A673 (cell line): Measurements from ENCODE around the gene ZCCHC24. TPM values are rescaled to one million over a fixed set of nuclear protein-coding genes. Genes with fewer than 3 reads are reported as not detected.

Experiments used
- BruUV-seq: library from RNA; stranded (reverse); fragments of 400-500 nt; replicated peaks from 2 replicates; lab custom pipeline; 2021; lab: Mats Ljungman, UMichigan
- CTCF ChIA-PET: fragments of 300-600 bp; sonication (Branson Sonifier 250); formaldehyde crosslinking; loops from one replicate; lab custom pipeline; 2022; ENCODE audit warnings: antibody characterized with exemption; lab: Charles Lee
- POLR2A ChIA-PET: fragments of 300-600 bp; sonication (Branson Sonifier 250); formaldehyde crosslinking; loops from one replicate; lab custom pipeline; 2022; ENCODE audit warnings: antibody characterized with exemption; ENCODE audit not compliant: low non-redundant PET; lab: Charles Lee
- DNase-seq: peaks from one replicate; pipeline ENCODE4 v3.0.0-alpha.2; 2015; ENCODE audit warnings: low spot score
- H3K27ac ChIP-seq: fragments of 200-600 bp; sonication (generic); 2 replicates; pipeline ENCODE4 v1.5.1; 2016; ENCODE audit warnings: mixed run types, low read depth, mild to moderate bottlenecking, mixed read lengths, antibody characterized with exemption, low read length; ENCODE audit not compliant: poor library complexity, severe bottlenecking
- H3K27me3 ChIP-seq: fragments of 200-600 bp; sonication (generic); replicated peaks from 2 replicates; pipeline ENCODE4 v1.6.1; 2017; ENCODE audit warnings: mixed run types, low read depth, mild to moderate bottlenecking, mixed read lengths, antibody characterized with exemption, low read length; ENCODE audit not compliant: insufficient read depth, poor library complexity
- H3K36me3 ChIP-seq: fragments of 200-600 bp; sonication (generic); 2 replicates; pipeline ENCODE4 v1.6.1; 2016; ENCODE audit warnings: mixed run types, mild to moderate bottlenecking, mixed read lengths, antibody characterized with exemption, low read length; ENCODE audit not compliant: insufficient read depth, poor library complexity, severe bottlenecking
- H3K4me1 ChIP-seq: fragments of 200-600 bp; sonication (generic); 2 replicates; pipeline ENCODE4 v1.6.1; 2017; ENCODE audit warnings: mixed run types, mild to moderate bottlenecking, mixed read lengths, antibody characterized with exemption, low read length; ENCODE audit not compliant: insufficient read depth, poor library complexity, severe bottlenecking
- H3K4me3 ChIP-seq: fragments of 200-600 bp; sonication (generic); 2 replicates; pipeline ENCODE4 v1.5.1; 2016; ENCODE audit warnings: low read depth, mixed run types, mild to moderate bottlenecking, mixed read lengths, low read length; ENCODE audit not compliant: poor library complexity, severe bottlenecking
- H3K9me3 ChIP-seq: fragments of 200-600 bp; sonication (generic); 2 replicates; pipeline ENCODE4 v1.6.1; 2016; ENCODE audit warnings: mixed run types, low read depth, mild to moderate bottlenecking, mixed read lengths, antibody characterized with exemption, low read length; ENCODE audit not compliant: poor library complexity, severe bottlenecking
- CTCF ChIP-seq: fragments of 300-800, 200-600 bp; sonication (generic); conservative IDR thresholded peaks from 2 replicates; pipeline ENCODE4 v1.5.1; 2017; ENCODE audit warnings: low read depth, mild to moderate bottlenecking, antibody characterized with exemption, low read length, moderate library complexity, mixed read lengths
- EZH2 ChIP-seq: fragments of 200-600 bp; sonication (generic); IDR thresholded peaks from 2 replicates; pipeline ENCODE4 v1.6.1; 2017; ENCODE audit warnings: borderline replicate concordance, low read depth, mild to moderate bottlenecking, mixed read lengths, antibody characterized with exemption, low read length; ENCODE audit not compliant: poor library complexity, severe bottlenecking
- intact Hi-C: fragments of 100-400 bp; cut with micrococcal nuclease; formaldehyde crosslinking; loops from one replicate; pipeline ENCODE4 v1.10.0; 2022; ENCODE audit not compliant: unreplicated experiment
- total RNA-seq: library from RNA; stranded (reverse); gene quantifications from 2 replicates; pipeline ENCODE4 v1.2.3, GENCODE V29; 2021

The ZCCHC24 gene
- total RNA-seq, 1 experiment from 2014 or later, result 9.8 TPM

GRCh38 chr10:79492256-79492655 lies 46.8 kb upstream of the ZCCHC24 start:
- intact Hi-C loops, result no loop called here
- Histone ChIP-seq H3K4me3 (no peak overlapping the region), H3K36me3 (no peaks in the 10 kb centered on the region), H3K27ac (no peak overlapping the region), H3K4me1 (no peaks in the 10 kb centered on the region), H3K27me3 (no peaks in the 10 kb centered on the region), H3K9me3 (no peaks in the 10 kb centered on the region)
- no TSS peak for BruUV-seq
- TF ChIP-seq EZH2 (no peak), CTCF (no peak)
- DNase-seq, result no peak
- POLR2A ChIA-PET, result no interaction called here
- CTCF ChIA-PET, result no interaction called here

DNA sequence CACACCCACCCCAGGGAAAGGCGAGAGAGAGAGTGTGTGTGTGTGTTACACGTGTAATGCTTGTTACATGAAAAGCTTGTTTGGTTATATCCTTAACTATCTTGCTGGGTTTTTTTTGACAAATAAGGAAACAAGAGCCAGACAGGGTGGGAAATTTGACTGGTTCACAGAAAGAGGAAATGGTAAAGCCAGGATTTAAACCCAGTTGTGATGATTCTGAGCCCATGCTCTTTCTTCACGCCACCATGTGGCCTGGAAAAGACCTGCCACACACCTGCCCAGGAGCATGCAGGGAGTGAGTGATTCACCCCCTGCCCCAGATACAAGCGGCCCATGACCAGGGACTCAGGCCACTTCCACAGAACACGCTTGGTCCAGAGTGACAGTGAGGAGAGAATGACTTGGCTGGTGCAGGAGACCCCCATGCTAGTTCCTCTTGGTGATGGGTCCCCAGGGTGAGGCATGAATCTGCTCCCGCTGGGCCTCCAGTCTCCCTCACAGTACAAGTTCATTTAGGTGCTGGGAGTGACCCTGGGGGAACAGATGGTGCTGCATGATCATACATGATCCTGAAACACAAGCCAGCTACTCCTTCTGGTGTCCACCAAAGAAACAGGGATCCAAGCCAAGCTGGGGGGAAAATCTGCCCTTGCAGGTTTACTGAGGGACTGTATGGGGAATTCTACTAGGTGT lies 45.9 kb upstream of the ZCCHC24 start:
- TF ChIP-seq CTCF (0 out of 2 replicates have a peak, but pooled peaks have one; percentile 14), EZH2 (no peak)
- DNase-seq, result no peak
- Histone ChIP-seq H3K4me3 (no peak overlapping the region), H3K36me3 (no peaks in the 10 kb centered on the region), H3K27ac (no peak overlapping the region), H3K27me3 (no peaks in the 10 kb centered on the region), H3K9me3 (no peaks in the 10 kb centered on the region), H3K4me1 (no peaks in the 10 kb centered on the region)
- ChIA-PET POLR2A (no interaction called here), CTCF (interaction anchor here (1.2 kb wide), 1 partner anchor 117 kb away, joined by 8 read pairs; no protein-coding TSS in a partner anchor)
- no TSS peak for BruUV-seq
- intact Hi-C loops, result no loop called here

GRCh38 chr10:79490400-79491142 lies 45.1 kb upstream of the ZCCHC24 start:
- H3K36me3 ChIP-seq, result no peaks in the 10 kb centered on the region
- intact Hi-C loops, result no loop called here
- ChIA-PET CTCF (interaction anchor here (1.2 kb wide), 1 partner anchor 116 kb away, joined by 8 read pairs; no protein-coding TSS in a partner anchor), POLR2A (no interaction called here)
- H3K4me3 ChIP-seq, result no peak overlapping the region
- TF ChIP-seq EZH2 (no peak), CTCF (no peak)
- BruUV-seq, result no TSS peak
- H3K9me3 ChIP-seq, result no peaks in the 10 kb centered on the region
- no peak for DNase-seq
- H3K4me1 ChIP-seq, result no peaks in the 10 kb centered on the region
- no peak overlapping the region for H3K27ac ChIP-seq
- no peaks in the 10 kb centered on the region for H3K27me3 ChIP-seq
